HepG2 (cell line): ENCODE measurements around the gene ATF1. TPM values are rescaled to one million over a fixed set of nuclear protein-coding genes. Genes with fewer than 3 reads are reported as not detected.

Experiments
- ARID2 ChIP-seq: sonication (generic); formaldehyde crosslinking; IDR thresholded peaks from 2 replicates; pipeline ENCODE4 v1.8.1; 2022; ENCODE audit warnings: mild to moderate bottlenecking, missing genetic modification reagents, borderline replicate concordance
- ARID5B ChIP-seq: IDR thresholded peaks from 2 replicates; pipeline ENCODE4 v1.4.0; 2020; ENCODE audit warnings: mild to moderate bottlenecking, missing genetic modification reagents
- CENPT ChIP-seq: sonication (generic); formaldehyde crosslinking; IDR thresholded peaks from 2 replicates; pipeline ENCODE4 v1.8.0; 2022; ENCODE audit warnings: low read depth, mild to moderate bottlenecking, moderate library complexity, missing genetic modification reagents
- FOXO4 ChIP-seq: sonication (generic); formaldehyde crosslinking; conservative IDR thresholded peaks from 2 replicates; pipeline ENCODE4 v1.8.1; 2023; ENCODE audit warnings: missing genetic modification reagents
- IRF2 ChIP-seq: IDR thresholded peaks from 2 replicates; pipeline ENCODE4 v1.6.1; 2018; ENCODE audit warnings: missing genetic modification reagents, missing compliant biosample characterization
- MED1 ChIP-seq: sonication (generic); formaldehyde crosslinking; IDR thresholded peaks from 2 replicates; pipeline ENCODE4 v1.4.0; 2020; ENCODE audit warnings: missing genetic modification reagents
- MEF2D ChIP-seq: sonication (generic); formaldehyde crosslinking; IDR thresholded peaks from 2 replicates; pipeline ENCODE4 v1.5.1; 2020; ENCODE audit warnings: mild to moderate bottlenecking, missing genetic modification reagents
- MNT ChIP-seq: fragments of 450-650 bp; IDR thresholded peaks from 2 replicates; pipeline ENCODE4 v1.6.1; 2016
- MTA1 ChIP-seq: sonication (generic); formaldehyde crosslinking; IDR thresholded peaks from 2 replicates; pipeline ENCODE4 v1.4.0; 2020; ENCODE audit warnings: missing genetic modification reagents, mild to moderate bottlenecking, borderline replicate concordance
- NFIB ChIP-seq: sonication (generic); formaldehyde crosslinking; IDR thresholded peaks from 2 replicates; pipeline ENCODE4 v1.9.0; 2021; ENCODE audit warnings: missing genetic modification reagents, mild to moderate bottlenecking, borderline replicate concordance
- PHF21A ChIP-seq: sonication (generic); formaldehyde crosslinking; IDR thresholded peaks from 2 replicates; pipeline ENCODE4 v1.5.0; 2020; ENCODE audit warnings: mild to moderate bottlenecking, missing genetic modification reagents
- ZFP36 ChIP-seq: fragments of 150-350 bp; IDR thresholded peaks from 2 replicates; pipeline ENCODE4 v1.6.1; 2018; ENCODE audit warnings: borderline replicate concordance, low read length, low read depth; ENCODE audit not compliant: partially characterized antibody
- ZMYM3 ChIP-seq: sonication (generic); formaldehyde crosslinking; IDR thresholded peaks from 2 replicates; pipeline ENCODE4 v1.5.1; 2020; ENCODE audit warnings: mild to moderate bottlenecking, missing genetic modification reagents
- ZNF20 ChIP-seq: sonication (generic); formaldehyde crosslinking; IDR thresholded peaks from 2 replicates; pipeline ENCODE4 v1.4.0; 2020; ENCODE audit warnings: mild to moderate bottlenecking, moderate library complexity, missing genetic modification reagents
- ZNF33A ChIP-seq: sonication (generic); formaldehyde crosslinking; IDR thresholded peaks from 2 replicates; pipeline ENCODE4 v1.5.1; 2020; ENCODE audit warnings: missing genetic modification reagents, mild to moderate bottlenecking, moderate library complexity, borderline replicate concordance
- ZNF350 ChIP-seq: sonication (generic); formaldehyde crosslinking; IDR thresholded peaks from 2 replicates; pipeline ENCODE4 v1.4.0; 2020; ENCODE audit warnings: mild to moderate bottlenecking, low read depth, missing genetic modification reagents, borderline replicate concordance
- ZNF552 ChIP-seq: sonication (generic); formaldehyde crosslinking; IDR thresholded peaks from 2 replicates; pipeline ENCODE4 v1.9.0; 2022; ENCODE audit warnings: missing genetic modification reagents, mild to moderate bottlenecking, borderline replicate concordance
- ZNF709 ChIP-seq: sonication (generic); formaldehyde crosslinking; IDR thresholded peaks from 2 replicates; pipeline ENCODE4 v1.5.0; 2020; ENCODE audit warnings: mild to moderate bottlenecking, missing genetic modification reagents
- ZNF720 ChIP-seq: sonication (generic); formaldehyde crosslinking; IDR thresholded peaks from 2 replicates; pipeline ENCODE4 v1.4.0; 2020; ENCODE audit warnings: missing genetic modification reagents
- ZNF766 ChIP-seq: sonication (generic); formaldehyde crosslinking; IDR thresholded peaks from 2 replicates; pipeline ENCODE4 v1.5.0; 2020; ENCODE audit warnings: missing genetic modification reagents, borderline replicate concordance
- polyA plus RNA-seq, 8 experiments: library from polyadenylated mRNA; depleted of rRNA in 3 of 8; stranded (reverse) in 7 of 8; unstranded in 1 of 8; fragments of >200 nt; fragmentation: Illumina TruSeq in 4 of 8; extraction: Trizol in 4 of 8; gene quantifications; 2 replicates each; pipeline versions ENCODE4 v1.2.1 to v1.2.3, GENCODE V29; 2011 to 2016; ENCODE audit warnings: low read depth in 4 of 8, missing spikeins in 1 of 8, mixed read lengths in 1 of 8; ENCODE audit not compliant: insufficient read depth in 1 of 8
- total RNA-seq, 5 experiments: library from RNA; depleted of rRNA; stranded (reverse); fragments of >200 nt; fragmentation: Illumina TruSeq; extraction: Trizol; gene quantifications; 2 replicates each; pipeline ENCODE4 v1.2.3, GENCODE V29; 2016; ENCODE audit warnings: low read depth in 1 of 5
- TF ChIP-seq, protein P1 (sequence below): sonication (generic); formaldehyde crosslinking; IDR thresholded peaks from 2 replicates; pipeline ENCODE4 v1.9.0; 2022; ENCODE audit warnings: low read depth, missing genetic modification reagents

The ATF1 gene
- total and polyA plus RNA-seq, 2 of the 13 experiments (the other 11 are each of a cell fraction or from before 2014, with no cell fraction given): 29.3 to 52.0 TPM

DNA sequence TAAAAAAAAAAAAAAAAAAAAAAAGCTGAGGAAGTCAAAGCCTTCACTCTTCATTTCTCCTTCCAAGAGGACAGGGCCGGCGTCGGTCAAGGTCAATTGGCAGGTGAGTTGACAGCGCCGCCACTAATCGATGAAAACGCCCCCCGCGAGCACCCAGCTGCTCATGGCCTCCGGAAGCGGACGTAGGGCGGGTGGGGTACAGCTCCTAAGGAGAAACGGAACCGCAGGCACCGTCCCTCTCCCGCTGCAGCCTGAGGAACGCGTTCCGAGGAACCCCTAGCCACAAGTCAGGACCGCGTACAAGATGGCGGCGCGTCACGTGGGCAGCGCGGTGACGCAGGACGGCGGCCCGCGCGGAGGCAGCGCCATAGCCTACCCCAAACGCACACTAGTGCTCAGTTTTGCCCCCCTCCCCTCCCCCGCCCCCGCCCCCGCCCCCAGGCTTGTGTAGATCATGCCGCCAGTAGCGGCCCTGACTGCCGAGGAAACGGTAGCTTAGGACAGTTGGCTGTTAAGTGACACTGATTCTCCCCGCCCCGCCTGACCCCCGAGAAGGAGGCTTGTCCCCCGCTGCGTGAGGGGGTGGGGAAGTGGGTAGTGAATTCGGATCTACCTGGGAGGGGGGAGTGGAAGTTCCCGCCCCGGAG is at the start of gene ATF1 (continued):
- TF ChIP-seq MED1 (CRISPR knock-in tag) (peak; percentile 35), ZNF350 (no peak), ZNF709 (CRISPR knock-in tag) (0 out of 2 replicates have a peak, but pooled peaks have one; percentile 47), ZNF33A (CRISPR knock-in tag) (no peak), MNT (no peak), ARID5B (CRISPR knock-in tag) (peak; percentile 48), MTA1 (CRISPR knock-in tag) (no peak; the same call in 1 of the 2 replicates), ZFP36 (no peak), IRF2 (CRISPR knock-in tag) (peak; percentile 70), ZMYM3 (CRISPR knock-in tag) (no peak; the same call in 1 of the 2 replicates), CENPT (CRISPR knock-in tag) (0 out of 2 replicates have a peak, but pooled peaks have one; percentile 40), ZNF552 (CRISPR knock-in tag) (0 out of 2 replicates have a peak, but pooled peaks have one; percentile 70), MEF2D (CRISPR knock-in tag) (no peak), ZNF720 (no peak), ZNF766 (CRISPR knock-in tag) (no peak), FOXO4 (no peak), PHF21A (CRISPR knock-in tag) (peak; percentile 68; the same call in 1 of the 2 replicates), ZNF20 (CRISPR knock-in tag) (no peak), NFIB (CRISPR knock-in tag) (no peak), ARID2 (CRISPR knock-in tag) (no peak)
- TF ChIP-seq, protein P1, sequence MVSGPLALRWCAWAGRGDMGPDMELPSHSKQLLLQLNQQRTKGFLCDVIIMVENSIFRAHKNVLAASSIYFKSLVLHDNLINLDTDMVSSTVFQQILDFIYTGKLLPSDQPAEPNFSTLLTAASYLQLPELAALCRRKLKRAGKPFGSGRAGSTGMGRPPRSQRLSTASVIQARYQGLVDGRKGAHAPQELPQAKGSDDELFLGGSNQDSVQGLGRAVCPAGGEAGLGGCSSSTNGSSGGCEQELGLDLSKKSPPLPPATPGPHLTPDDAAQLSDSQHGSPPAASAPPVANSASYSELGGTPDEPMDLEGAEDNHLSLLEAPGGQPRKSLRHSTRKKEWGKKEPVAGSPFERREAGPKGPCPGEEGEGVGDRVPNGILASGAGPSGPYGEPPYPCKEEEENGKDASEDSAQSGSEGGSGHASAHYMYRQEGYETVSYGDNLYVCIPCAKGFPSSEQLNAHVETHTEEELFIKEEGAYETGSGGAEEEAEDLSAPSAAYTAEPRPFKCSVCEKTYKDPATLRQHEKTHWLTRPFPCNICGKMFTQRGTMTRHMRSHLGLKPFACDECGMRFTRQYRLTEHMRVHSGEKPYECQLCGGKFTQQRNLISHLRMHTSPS (CRISPR knock-in tag): peak; percentile 35; the same call in 1 of the 2 replicates
